IPS-18c (cell line): ENCODE results near the gene EPN2.

Experiments used
- H3K4me3 ChIP-seq: 2 replicates; pipeline ENCODE4 v1.7.0; 2013; ENCODE audit warnings: low read depth, mild to moderate bottlenecking, low read length, moderate library complexity; ENCODE audit not compliant: insufficient read depth
- H3K9me3 ChIP-seq: one replicate; pipeline ENCODE4 v1.6.1; 2013; ENCODE audit warnings: mild to moderate bottlenecking, low read length, moderate library complexity; ENCODE audit not compliant: control insufficient read depth, insufficient read depth

The EPN2 gene

GRCh38 chr17:19383681-19384470 is 146.7 kb downstream of the EPN2 start:
- H3K9me3 ChIP-seq, result no peaks in the 10 kb centered on the region
- no peak overlapping the region; the same call in 1 of the 2 replicates for H3K4me3 ChIP-seq

DNA sequence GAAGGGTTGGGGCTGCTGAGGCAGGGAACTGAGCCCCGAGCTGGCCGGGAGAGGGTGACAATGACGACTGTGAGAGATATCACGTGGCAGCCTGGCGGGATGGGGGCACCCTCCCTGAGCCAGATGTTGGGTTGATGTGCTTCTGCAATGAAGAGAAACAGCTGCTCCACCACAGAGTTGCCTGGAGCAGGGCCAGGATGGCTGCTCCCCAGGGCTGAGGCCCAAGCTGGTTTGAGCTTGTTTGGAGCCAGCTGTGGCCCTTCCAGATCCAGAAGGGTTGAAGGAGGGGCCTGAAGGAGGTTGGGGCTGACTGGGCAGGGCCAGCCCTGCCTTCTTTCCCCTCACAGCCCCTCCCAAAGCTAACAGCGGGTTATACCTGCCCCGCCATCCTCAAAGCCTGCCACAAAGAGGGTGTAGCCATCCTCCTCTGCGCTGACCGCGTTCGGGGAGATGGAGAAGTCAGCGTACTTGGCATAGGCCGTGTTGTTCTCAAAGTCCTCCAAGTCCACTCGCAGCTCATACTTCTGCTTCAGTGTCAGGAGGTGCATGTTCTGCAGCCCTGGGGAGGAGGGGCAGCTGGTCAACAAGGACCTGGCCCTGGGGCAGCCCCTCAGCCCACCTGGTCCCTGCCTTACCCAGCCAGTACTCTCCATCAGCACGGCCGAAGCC is 147.7 kb downstream of the EPN2 start:
- H3K9me3 ChIP-seq, result no peaks in the 10 kb centered on the region
- no peak overlapping the region; the same call in 1 of the 2 replicates for H3K4me3 ChIP-seq

- Histone ChIP-seq H3K9me3 (no peaks in the 10 kb centered on the region), H3K4me3 (no peak overlapping the region)
Measured at GRCh38 chr17:19385521-19385983, 148.4 kb downstream of the EPN2 start.
